PFSK-1 (cell line): ENCODE measurements around the gene SIRT7.

Source experiments
- FOXP2 ChIP-seq: optimal IDR thresholded peaks from 2 replicates; pipeline ENCODE3; 2011; ENCODE audit warnings: borderline replicate concordance, control low read depth, inconsistent platforms; ENCODE audit not compliant: insufficient read depth; ENCODE audit errors: extremely low read length, extremely low read depth
- POLR2AphosphoS5 ChIP-seq: IDR thresholded peaks from 2 replicates; pipeline ENCODE4 v1.6.1; 2012; ENCODE audit warnings: low read depth, mild to moderate bottlenecking, control low read depth, low read length, moderate library complexity
- SIN3A ChIP-seq: IDR thresholded peaks from 2 replicates; pipeline ENCODE4 v1.6.1; 2012; ENCODE audit warnings: mild to moderate bottlenecking, low read length, moderate library complexity, borderline replicate concordance; ENCODE audit not compliant: insufficient read depth
- TAF1 ChIP-seq: IDR thresholded peaks from 2 replicates; pipeline ENCODE4 v1.6.1; 2012; ENCODE audit warnings: low read length, control low read depth, borderline replicate concordance; ENCODE audit not compliant: insufficient read depth
- TF ChIP-seq, protein P1 (sequence below), 2 experiments: IDR thresholded peaks; 2 replicates each; pipeline versions ENCODE4 v1.6.1 to v1.8.0; 2011 to 2012; ENCODE audit warnings: low read depth in 2 of 2, low read length in 2 of 2, control low read depth in 1 of 2, inconsistent platforms in 1 of 2, mild to moderate bottlenecking in 1 of 2, moderate library complexity in 1 of 2; ENCODE audit not compliant: insufficient read depth in 1 of 2

Gene SIRT7

DNA sequence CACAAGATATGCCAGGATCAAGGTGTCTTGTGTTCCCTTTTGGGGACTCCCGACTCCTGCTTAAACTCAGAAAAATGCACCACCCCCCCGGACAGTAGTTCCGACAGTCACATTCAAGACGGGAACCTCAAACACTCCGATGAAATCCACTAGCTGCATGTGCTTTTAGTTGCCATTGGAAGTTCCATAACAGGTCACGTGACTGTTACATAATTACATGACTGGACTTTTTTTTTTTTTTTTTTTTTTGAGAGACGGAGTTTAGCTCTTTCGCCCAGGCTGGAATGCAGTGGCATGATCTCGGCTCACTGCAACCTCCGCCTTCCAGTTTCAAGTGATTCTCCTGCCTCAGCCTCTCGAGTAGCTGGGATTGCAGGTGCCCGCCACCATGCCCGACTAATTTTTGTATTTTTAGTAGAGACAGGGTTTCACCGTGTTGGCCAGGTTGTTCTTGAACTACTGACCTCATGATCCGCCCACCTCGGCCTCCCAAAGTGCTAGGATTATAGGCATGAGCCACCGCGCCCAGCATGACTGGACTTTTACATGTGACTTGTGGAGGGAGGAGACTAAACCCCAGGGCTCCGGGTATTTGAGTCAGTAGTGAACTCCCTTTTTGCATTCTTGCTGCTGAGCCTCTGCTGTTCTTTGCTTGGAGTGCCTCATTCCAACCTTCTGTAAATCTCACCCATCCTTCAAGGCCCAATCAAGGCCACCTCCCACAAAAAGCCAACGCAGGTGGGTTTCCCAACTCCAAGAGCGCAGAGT, 1.6 kb downstream of the SIRT7 start:
- TF ChIP-seq POLR2AphosphoS5: no peak
- TF ChIP-seq, protein P1, sequence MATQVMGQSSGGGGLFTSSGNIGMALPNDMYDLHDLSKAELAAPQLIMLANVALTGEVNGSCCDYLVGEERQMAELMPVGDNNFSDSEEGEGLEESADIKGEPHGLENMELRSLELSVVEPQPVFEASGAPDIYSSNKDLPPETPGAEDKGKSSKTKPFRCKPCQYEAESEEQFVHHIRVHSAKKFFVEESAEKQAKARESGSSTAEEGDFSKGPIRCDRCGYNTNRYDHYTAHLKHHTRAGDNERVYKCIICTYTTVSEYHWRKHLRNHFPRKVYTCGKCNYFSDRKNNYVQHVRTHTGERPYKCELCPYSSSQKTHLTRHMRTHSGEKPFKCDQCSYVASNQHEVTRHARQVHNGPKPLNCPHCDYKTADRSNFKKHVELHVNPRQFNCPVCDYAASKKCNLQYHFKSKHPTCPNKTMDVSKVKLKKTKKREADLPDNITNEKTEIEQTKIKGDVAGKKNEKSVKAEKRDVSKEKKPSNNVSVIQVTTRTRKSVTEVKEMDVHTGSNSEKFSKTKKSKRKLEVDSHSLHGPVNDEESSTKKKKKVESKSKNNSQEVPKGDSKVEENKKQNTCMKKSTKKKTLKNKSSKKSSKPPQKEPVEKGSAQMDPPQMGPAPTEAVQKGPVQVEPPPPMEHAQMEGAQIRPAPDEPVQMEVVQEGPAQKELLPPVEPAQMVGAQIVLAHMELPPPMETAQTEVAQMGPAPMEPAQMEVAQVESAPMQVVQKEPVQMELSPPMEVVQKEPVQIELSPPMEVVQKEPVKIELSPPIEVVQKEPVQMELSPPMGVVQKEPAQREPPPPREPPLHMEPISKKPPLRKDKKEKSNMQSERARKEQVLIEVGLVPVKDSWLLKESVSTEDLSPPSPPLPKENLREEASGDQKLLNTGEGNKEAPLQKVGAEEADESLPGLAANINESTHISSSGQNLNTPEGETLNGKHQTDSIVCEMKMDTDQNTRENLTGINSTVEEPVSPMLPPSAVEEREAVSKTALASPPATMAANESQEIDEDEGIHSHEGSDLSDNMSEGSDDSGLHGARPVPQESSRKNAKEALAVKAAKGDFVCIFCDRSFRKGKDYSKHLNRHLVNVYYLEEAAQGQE (IDR thresholded peaks at IDR 0.05; ENCODE audit: insufficient read depth in 1 of 2, low read depth in 2 of 2, low read length in 2 of 2): no peak
- no peak for TF ChIP-seq SIN3A
- TF ChIP-seq TAF1: no peak

GRCh38 chr17:81915331-81915730, 2.6 kb downstream of the SIRT7 start:
- TF ChIP-seq TAF1 (no peak), SIN3A (no peak), FOXP2 (no peak)

- TF ChIP-seq POLR2AphosphoS5: no peak
- TF ChIP-seq SIN3A: no peak
- TF ChIP-seq TAF1: no peak
- TF ChIP-seq FOXP2: no peak
- TF ChIP-seq, protein P1 (IDR thresholded peaks at IDR 0.05; ENCODE audit: insufficient read depth in 1 of 2, low read depth in 2 of 2, low read length in 2 of 2): no peak
These were observed 3.7 kb downstream of the SIRT7 start for GRCh38 chr17:81914103-81914850.

- no peak for TF ChIP-seq POLR2AphosphoS5
- TF ChIP-seq FOXP2: no peak
- TF ChIP-seq TAF1: no peak
- TF ChIP-seq SIN3A: no peak
- TF ChIP-seq, protein P1 (IDR thresholded peaks at IDR 0.05; ENCODE audit: insufficient read depth in 1 of 2, low read depth in 2 of 2, low read length in 2 of 2): no peak
These were observed 4.4 kb downstream of the SIRT7 start for GRCh38 chr17:81913394-81914102.
